NCI-H446 (cell line): ENCODE results near the gene NME1.
"Not testable (repeated sequence)": the region's sequence is repeated elsewhere in the genome, so short reads cannot be mapped to it uniquely, and the experiment has no call there.

ENCODE experiments used
- DNase-seq, 2 experiments: peaks; one replicate each; lab custom pipeline; 2025; lab: John Stamatoyannopoulos, UW

NME1 gene

DNA sequence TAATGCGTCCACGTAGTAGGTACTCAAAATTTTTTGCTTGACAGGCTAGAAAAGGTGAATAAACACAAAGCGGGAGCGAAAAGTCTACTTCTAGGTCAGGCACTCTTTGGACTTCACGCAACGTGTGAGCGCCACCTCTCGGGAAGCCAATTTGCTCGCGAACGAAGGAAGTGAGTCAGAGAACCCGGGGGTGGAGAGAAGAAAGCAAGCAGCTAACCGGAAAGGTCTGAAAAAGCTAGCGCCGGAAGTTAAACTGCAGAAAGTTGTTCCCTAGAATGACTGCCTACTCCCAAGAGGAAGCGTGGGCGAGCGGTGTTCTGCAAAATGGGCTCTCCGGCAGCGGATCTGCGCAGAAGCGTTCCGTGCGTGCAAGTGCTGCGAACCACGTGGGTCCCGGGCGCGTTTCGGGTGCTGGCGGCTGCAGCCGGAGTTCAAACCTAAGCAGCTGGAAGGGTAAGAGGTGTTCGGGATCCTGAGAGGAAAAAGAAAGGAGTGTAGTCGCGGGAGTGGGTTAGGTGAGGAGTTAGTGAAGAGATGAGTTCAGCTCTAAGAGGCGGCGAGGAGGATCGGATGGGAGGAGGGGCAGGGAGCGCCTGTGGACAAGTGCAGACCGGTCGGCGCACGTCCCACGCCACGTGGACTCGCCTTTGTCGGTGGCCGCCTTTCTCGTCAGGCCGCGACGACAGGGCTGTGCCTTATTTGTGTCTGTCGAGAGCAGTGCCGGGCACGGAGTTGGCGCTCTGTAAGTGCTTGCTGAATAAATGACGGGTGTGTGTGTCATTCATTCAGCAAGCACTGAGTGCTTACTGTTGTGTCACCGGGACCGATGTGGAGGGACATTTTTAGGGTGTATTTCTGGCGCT is at the start of gene NME1:
TSS of gene NME1 (plus strand) at position 350 of the 863 bp plus-strand sequence. CDS start 2,096 bp downstream, outside the sequence.
- DNase-seq, result peak; percentile 94 to 99

DNA sequence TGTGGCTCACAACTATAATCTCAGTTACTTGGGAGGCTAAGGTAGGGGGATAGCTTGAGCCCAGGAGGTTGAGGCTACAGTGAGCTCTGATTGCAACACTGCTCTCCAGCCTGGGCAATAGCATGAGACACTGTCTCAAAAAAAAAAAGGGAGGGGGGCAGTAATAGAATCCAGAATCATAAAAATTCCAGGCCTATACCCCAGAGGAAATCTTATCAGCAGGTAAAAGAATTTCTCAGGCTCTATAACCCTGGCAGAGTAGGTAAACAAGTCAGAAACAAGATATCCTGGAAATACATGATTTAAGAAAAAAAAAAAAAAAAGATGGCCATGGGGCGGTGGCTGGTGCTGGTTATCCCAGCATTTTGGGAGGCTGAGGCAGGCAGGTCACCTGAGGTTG is 45.6 kb upstream of the NME1 start:
- no peak for DNase-seq

- peak in 1 of 2 experiments; percentile 59 for DNase-seq
Observed at GRCh38 chr17:51112303-51113222, 40.8 kb upstream of the NME1 start.

DNA sequence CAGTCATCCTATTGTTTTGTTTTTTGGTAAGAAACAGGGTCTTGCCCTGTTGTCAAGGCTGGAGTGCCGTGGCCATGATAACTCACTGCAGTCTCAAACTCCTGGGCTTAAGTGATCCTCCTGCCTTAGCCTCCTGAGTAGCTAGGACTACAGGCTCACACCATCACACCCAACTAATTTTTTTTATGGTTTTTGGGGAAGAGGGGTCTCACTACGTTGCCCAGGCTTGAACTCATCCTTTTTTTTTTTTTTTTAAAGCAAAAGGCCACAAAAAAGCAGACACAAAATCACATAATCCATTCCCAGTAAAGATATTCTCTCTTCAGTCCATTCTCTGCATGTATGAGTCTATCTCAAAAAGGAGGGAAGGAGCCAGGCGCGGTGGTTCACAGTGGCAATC is 38.2 kb upstream of the NME1 start:
- no peak for DNase-seq

DNA sequence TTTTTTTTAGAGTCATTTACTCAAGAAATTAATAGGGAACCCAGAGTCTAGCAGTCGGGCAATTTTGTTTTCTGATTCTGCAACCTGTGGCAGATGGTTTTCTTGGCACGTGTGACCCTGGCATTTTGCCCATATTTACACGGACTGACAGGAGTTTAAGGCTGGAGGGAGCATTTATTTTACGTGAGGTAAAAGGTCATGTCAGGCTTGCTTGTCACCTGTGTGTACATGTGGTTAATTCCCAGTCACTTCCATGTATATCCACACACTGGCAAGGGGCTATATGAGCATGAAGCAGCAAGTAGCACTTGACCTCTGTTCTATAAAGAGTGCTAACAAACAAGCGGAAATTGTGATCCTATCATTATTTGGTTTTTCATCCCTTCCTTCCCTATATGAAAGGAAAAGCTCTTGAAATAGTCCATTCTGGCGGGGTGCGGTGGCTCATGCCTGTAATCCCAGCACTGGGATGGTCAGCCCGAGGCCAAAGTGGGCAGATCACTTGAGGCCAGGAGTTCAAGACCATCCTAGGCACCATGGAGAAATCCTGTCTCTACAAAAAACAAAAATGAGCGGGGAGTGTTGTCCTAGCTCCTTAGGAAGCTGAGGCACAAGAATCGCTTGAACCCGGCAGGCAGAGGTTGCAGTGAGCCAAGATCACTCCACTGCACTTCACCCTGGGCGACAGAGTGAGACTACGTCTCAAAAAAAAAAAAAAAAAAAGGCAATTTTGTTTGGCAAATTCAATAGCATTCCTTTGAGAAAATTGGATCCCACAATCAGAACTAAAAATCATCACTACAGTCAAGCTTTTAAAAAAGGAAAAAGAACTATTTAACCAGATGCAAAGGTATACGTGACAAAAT is 34.8 kb upstream of the NME1 start:
- DNase-seq, result peak; percentile 54 to 80

- DNase-seq, result peak in 1 of 2 experiments; percentile 31
Observed at GRCh38 chr17:51119415-51120356, 33.7 kb upstream of the NME1 start.

DNA sequence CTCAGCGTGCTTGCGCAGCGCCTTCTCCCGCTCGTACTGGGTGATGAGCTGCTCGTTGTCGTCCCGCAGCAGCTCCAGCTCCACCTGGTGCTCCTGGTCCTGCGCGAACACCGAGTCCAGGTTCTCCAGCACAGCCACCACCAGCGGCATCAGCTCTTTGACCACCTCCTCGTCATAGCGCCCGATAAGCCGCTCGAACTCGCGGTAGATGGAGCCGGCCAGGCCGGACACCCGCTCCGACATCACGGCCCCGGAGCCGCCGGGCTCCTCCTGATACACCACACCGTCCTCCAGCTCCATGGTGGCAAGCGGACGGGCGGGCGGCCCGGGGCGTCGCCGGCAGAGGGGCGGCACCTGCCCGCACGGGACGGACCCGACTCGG is 33.0 kb upstream of the NME1 start:
- no peak for DNase-seq

DNA sequence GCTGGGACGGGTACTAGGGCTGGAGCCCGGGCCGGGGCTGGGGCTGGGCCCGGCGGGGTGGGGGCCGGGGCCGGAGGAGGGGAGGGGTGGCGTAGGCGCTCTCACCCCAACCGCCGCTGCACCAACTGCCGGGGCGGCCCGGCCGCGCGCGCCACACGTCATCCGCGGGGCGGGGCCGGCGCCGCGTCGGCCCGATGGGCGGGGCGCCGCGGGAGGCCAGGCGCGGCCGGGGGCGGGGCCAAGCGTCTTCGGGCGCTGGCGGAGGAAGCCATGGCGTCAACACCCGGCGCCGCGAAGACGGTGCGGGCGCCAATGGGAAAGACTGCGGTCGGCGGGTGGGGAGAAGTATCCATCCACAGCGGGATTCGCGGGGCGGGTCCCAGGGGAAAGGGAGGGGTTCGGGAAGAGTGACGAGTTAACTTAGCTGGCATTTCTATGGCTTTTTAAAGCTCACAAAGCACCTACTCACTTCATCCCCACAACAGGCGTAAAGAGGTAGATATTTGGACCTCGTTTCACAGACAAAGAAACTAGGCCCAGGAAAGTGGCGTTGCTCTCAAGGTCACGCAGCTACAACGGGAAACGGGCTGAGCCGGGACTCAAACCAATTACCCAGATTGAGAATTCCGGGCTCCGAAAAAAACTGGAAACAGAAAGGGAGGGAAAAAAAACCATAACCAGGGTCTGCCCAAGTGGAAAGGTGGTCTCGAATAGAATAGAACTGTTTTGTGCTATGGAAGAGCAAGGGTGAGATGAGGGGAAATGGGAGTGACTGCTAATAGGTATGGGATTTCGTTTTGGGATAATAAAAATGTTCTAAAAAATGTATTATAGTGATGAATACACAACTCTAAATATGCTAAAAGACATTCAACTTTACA is 32.4 kb upstream of the NME1 start, which contains the start of gene SPAG9:
TSS of gene SPAG9 (minus strand) at position 130 of the 881 bp plus-strand sequence. CDS start 212 bp downstream, outside the sequence.
- peak; percentile 91 to 97 for DNase-seq

DNA sequence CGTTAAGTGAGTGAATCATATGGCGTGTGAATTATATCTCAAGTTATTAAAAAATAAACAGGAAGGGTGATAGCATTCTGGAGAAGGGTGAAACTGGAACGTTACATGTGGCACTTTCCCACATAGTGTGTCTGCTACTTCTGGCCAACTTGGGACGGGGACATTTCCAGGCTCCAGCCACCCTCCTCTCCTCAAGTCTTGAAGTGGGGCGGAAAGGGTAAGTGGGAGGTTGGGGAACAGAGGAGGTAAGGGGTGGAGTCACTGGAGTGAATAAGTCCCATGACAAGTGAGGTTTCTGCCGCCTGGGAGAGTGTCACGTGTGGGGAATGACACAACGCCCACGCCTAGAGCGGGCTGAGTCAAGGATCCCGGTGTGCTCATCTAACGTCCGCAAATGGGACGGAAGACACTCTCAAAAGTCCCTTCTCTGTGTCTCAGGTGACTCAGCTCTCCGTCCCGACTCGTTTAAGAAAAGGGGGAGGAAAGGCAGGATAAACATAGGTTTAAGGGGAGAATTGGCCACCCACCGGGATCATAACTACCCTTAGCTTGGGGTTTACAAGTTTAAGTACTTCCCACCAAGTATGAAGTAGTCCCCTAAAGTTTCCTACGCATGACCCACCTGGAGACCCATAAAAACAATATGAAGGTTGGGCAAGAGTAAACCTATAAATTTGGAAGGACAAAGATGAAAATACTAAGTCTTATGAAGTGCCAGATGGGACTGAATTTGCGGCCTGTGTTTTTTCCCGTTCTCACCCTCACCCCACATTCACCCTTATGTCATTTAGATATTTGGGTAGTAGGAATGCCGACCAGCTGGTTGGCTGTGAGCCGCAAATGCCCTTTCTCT is 31.5 kb upstream of the NME1 start:
- no peak for DNase-seq

DNA sequence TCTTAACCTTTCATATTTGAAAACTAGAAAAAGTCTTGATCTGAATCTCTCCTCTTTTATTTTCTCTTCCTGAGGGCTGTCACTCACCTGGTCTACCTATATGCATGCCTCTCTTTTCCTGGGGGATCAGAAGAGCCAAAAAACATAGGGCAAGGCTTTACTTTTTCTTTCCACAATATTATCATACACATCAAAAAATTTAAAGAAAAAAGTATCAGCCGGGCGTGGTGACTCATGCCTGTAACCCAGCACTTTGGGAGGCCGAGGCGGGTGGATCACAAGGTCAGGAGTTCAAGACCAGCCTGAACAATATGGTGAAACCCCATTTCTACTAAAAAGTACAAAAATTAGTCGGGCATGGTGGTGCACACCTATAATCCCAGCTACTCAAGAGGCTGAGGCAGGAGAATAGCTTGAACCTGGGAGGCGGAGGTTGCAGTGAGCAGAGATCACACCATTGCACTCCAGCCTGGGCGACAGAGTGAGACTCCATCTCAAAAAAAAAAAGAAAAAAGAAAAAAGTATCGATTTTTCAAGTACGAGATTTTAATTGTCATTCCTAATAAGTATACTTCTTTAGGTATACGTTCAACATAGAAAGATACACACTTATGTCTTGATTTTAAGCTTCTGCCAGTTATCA is 30.8 kb upstream of the NME1 start:
- not testable (repeated sequence) for DNase-seq

- no peak for DNase-seq
Observed at GRCh38 chr17:51124640-51125503, 28.5 kb upstream of the NME1 start.

- peak in 1 of 2 experiments; percentile 30 for DNase-seq
Observed at GRCh38 chr17:51128076-51128475, 25.3 kb upstream of the NME1 start.

DNA sequence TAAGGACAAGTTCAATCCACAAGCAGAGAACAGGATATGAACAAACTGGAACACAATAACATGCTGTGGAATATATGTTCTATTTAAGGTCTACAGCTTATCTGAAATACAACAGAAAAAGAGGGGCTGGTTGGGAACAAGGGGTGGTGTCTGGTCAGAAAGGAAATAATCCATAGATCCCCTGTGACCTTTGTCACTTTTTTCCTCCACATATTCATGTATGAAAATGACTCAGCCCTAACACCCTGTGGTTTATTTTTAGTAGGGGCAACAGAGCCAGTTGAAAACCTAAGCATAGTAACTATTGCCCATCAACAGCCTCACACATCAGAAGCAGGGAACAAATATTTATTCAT is 20.4 kb upstream of the NME1 start:
- DNase-seq, result no peak

- DNase-seq, result no peak
Observed at GRCh38 chr17:51133365-51133764, 20.0 kb upstream of the NME1 start.

DNA sequence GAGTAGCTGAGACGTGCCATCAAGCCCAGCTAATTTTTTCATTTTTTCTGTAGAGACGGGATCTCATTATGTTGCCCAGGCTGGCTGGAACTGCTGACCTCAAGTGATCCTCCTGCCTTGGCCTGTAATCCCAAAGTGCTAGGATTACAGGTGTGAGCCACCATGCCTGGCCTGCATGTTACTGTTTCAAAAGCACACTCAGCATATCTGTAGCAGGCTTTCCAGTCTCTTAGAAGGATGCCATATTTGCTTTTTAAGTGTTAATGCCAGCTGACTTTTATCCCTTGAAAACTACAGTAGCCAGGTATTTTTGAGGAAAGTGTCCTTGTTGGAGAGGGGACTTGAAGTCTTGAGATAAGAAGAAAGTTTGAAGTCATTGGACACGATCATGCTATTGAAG is 17.4 kb upstream of the NME1 start:
- DNase-seq, result no peak

GRCh38 chr17:51142597-51142996 is 10.8 kb upstream of the NME1 start:
- DNase-seq, result no peak
